ENCODE measurements around the gene ZCCHC24. TPM values are rescaled to one million over a fixed set of nuclear protein-coding genes. Genes with fewer than 3 reads are reported as not detected.

The ZCCHC24 gene
- total and polyA plus RNA-seq, 2 donors (not counting 3 experiments of a cell fraction or from before 2014, with no cell fraction given): 5.2 to 8.4 TPM

DNA sequence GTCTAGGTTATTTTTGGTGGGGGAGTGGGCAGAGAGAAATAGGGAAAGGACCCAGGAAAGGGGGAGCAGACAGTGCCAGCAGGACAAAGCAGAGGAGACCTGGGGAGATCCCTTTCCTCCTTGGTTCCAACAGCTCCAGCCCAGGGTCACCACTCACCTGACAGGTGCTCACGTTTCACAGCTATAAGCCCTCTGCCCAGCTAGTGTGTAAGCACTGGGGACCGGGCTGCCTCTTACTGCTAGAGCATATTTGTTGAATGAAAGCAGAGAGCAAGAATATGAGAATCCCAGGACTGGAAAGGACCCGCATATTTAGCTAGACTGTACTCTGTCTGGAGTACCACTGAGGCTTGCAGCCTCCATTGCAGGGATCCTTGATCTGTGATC, 6.7 kb downstream of the ZCCHC24 start:
- H3K4me2 ChIP-seq (ENCODE audit: insufficient read depth, low read length): no peak overlapping the region
- intact Hi-C loops (cut with micrococcal nuclease): no loop called here
- FAIRE-seq (no peak), DNase-seq (ENCODE audit: low read depth, low spot score) (no peak)
- no peaks in the 10 kb centered on the region for H4K20me1 ChIP-seq (replicated peaks; ENCODE audit: control insufficient read depth, extremely low read depth, insufficient read depth, low read length)
- no peak overlapping the region for H3K9ac ChIP-seq (replicated peaks; ENCODE audit: extremely low read depth, insufficient read depth, low read length)
- BruUV-seq (replicated peaks): no TSS peak
- no peaks in the 10 kb centered on the region for H3K9me1 ChIP-seq (replicated peaks; ENCODE audit: control insufficient read depth, extremely low read depth, insufficient read depth, low read length)
- H3K4me1 ChIP-seq (ENCODE audit: control insufficient read depth, extremely low read depth, insufficient read depth, low read length): peaks cover 3% of the 10 kb centered on the region
- H3K4me3 ChIP-seq (replicated peaks in 1 of 3; ENCODE audit: insufficient read depth in 1 of 3, low read depth in 1 of 3, low read length in 3 of 3): no peak overlapping the region
- H2AFZ ChIP-seq (ENCODE audit: low read depth, low read length): no peak overlapping the region
- CTCF ChIA-PET: interaction anchor here (2.1 kb wide), 1 partner anchor 64 kb away, joined by 13 read pairs; no protein-coding TSS in a partner anchor
- TF ChIP-seq JUN (IDR thresholded peaks at IDR 0.05; ENCODE audit: borderline replicate concordance, insufficient read depth, insufficient read length, low read depth): no peak
- no peak for TF ChIP-seq MYC (IDR thresholded peaks at IDR 0.05; ENCODE audit: low read depth, low read length)
- TF ChIP-seq GATA2 (IDR thresholded peaks at IDR 0.05; ENCODE audit: insufficient read depth, insufficient read length, low read depth, low read length): no peak
- no peak for TF ChIP-seq EZH2 (IDR thresholded peaks at IDR 0.05; ENCODE audit: borderline replicate concordance, low read depth, low read length, severe bottlenecking)
- no peak for TF ChIP-seq POLR2AphosphoS5 (IDR thresholded peaks at IDR 0.05; ENCODE audit: insufficient read depth, low read depth, low read length)
- TF ChIP-seq, protein P1, sequence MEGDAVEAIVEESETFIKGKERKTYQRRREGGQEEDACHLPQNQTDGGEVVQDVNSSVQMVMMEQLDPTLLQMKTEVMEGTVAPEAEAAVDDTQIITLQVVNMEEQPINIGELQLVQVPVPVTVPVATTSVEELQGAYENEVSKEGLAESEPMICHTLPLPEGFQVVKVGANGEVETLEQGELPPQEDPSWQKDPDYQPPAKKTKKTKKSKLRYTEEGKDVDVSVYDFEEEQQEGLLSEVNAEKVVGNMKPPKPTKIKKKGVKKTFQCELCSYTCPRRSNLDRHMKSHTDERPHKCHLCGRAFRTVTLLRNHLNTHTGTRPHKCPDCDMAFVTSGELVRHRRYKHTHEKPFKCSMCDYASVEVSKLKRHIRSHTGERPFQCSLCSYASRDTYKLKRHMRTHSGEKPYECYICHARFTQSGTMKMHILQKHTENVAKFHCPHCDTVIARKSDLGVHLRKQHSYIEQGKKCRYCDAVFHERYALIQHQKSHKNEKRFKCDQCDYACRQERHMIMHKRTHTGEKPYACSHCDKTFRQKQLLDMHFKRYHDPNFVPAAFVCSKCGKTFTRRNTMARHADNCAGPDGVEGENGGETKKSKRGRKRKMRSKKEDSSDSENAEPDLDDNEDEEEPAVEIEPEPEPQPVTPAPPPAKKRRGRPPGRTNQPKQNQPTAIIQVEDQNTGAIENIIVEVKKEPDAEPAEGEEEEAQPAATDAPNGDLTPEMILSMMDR (IDR thresholded peaks at IDR 0.05; ENCODE audit: extremely low read depth in 1 of 2, insufficient read depth in 1 of 2, low read depth in 1 of 2, low read length in 2 of 2): no peak
- no peak for TF ChIP-seq FOS (IDR thresholded peaks at IDR 0.05; ENCODE audit: borderline replicate concordance, insufficient read depth, low read length)
- no peak for TF ChIP-seq POLR2A (IDR thresholded peaks at IDR 0.05; ENCODE audit: low read depth, low read length)
- TF ChIP-seq, protein P2, sequence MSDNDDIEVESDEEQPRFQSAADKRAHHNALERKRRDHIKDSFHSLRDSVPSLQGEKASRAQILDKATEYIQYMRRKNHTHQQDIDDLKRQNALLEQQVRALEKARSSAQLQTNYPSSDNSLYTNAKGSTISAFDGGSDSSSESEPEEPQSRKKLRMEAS (IDR thresholded peaks at IDR 0.05; ENCODE audit: insufficient read depth, insufficient read length): no peak
- POLR2A ChIA-PET: no interaction called here
- no peak overlapping the region for H3K27ac ChIP-seq (ENCODE audit: insufficient read depth, low read depth, low read length)
- H3K36me3 ChIP-seq (ENCODE audit: control insufficient read depth in 2 of 2, extremely low read depth in 1 of 2, insufficient read depth in 2 of 2, low read length in 2 of 2): no peaks in the 10 kb centered on the region
- H3K9me3 ChIP-seq (replicated peaks; ENCODE audit: control insufficient read depth, insufficient read depth, low read length): no peaks in the 10 kb centered on the region
- H3K79me2 ChIP-seq (ENCODE audit: control insufficient read depth, insufficient read depth, low read length): no peaks in the 10 kb centered on the region
- dilution Hi-C loops (cut with MboI; ENCODE audit: extremely low pct_ligation_motif_present, low sequenced_read_pairs): no loop called here
- no peaks in the 10 kb centered on the region for H3K27me3 ChIP-seq (ENCODE audit: control insufficient read depth in 2 of 2, insufficient read depth in 2 of 2, low read length in 2 of 2)

Data from endothelial cell of umbilical vein (primary cell).